ENCODE data around the gene FNDC11. TPM values are rescaled to one million over a fixed set of nuclear protein-coding genes. Genes with fewer than 3 reads are reported as not detected.

Gene FNDC11
- total RNA-seq, 2 experiments from 2014 or later = 1.7 to 1.8 TPM

- Histone ChIP-seq H3K36me3 (ENCODE audit: insufficient read depth, low read length) (peaks cover 11% of the 10 kb centered on the region), H3K4me3 (ENCODE audit: low read length) (no peak overlapping the region), H3K9me3 (ENCODE audit: control insufficient read depth in 1 of 2, insufficient read depth in 1 of 2, low read length in 2 of 2) (peaks cover 0 to 3% of the 10 kb centered on the region in 2 experiments), H3K27ac (ENCODE audit: low read depth in 1 of 2, low read length in 2 of 2) (no peak overlapping the region), H3K27me3 (ENCODE audit: control insufficient read depth in 1 of 2, insufficient read depth in 2 of 2, low read length in 2 of 2) (no peaks in the 10 kb centered on the region), H3K4me1 (ENCODE audit: insufficient read depth, low read length) (peaks cover 31% of the 10 kb centered on the region)
- ATAC-seq (ENCODE audit: poor library complexity) (no peak), DNase-seq (no peak)
- Mint-ChIP-seq H3K27ac (no peak overlapping the region), H3K36me3 (ENCODE audit: low read depth) (peaks cover 11% of the 10 kb centered on the region), H3K4me3 (no peak overlapping the region), H3K4me1 (ENCODE audit: low read depth) (peaks cover 18% of the 10 kb centered on the region), H3K9me3 (no peaks in the 10 kb centered on the region), H3K27me3 (no peaks in the 10 kb centered on the region)
- CTCF ChIA-PET = no interaction called here
- POLR2A ChIA-PET = interaction anchor here (1.5 to 2.6 kb wide), 3 partner anchors 12 to 71 kb away, joined by 4 to 16 read pairs (median 10); partner anchors contain the start of genes GMEB2 and PTK6
- intact Hi-C loops (cut with DNase I, micrococcal nuclease) = no loop called here
- no peak for TF ChIP-seq CTCF (IDR thresholded peaks at IDR 0.05)
Observed at GRCh38 chr20:63555661-63556381, 1.9 kb downstream of the FNDC11 start.

- H3K27me3 ChIP-seq (ENCODE audit: control insufficient read depth in 1 of 2, insufficient read depth in 2 of 2, low read length in 2 of 2) = no peaks in the 10 kb centered on the region
- H3K4me1 Mint-ChIP-seq (ENCODE audit: low read depth) = peaks cover 13% of the 10 kb centered on the region
- intact Hi-C loops (cut with DNase I, micrococcal nuclease) = no loop called here
- H3K4me3 Mint-ChIP-seq = no peak overlapping the region
- DNase-seq (no peak), ATAC-seq (ENCODE audit: poor library complexity) (no peak)
- ChIA-PET CTCF (no interaction called here), POLR2A (no interaction called here)
- H3K27ac ChIP-seq (ENCODE audit: low read depth in 1 of 2, low read length in 2 of 2) = no peak overlapping the region
- peaks cover 22% of the 10 kb centered on the region for H3K36me3 ChIP-seq (ENCODE audit: insufficient read depth, low read length)
- H3K9me3 Mint-ChIP-seq = no peaks in the 10 kb centered on the region
- H3K27me3 Mint-ChIP-seq = no peaks in the 10 kb centered on the region
- H3K36me3 Mint-ChIP-seq (ENCODE audit: low read depth) = peaks cover 11% of the 10 kb centered on the region
- TF ChIP-seq CTCF (IDR thresholded peaks at IDR 0.05) = no peak
- H3K27ac Mint-ChIP-seq = no peak overlapping the region
- H3K4me3 ChIP-seq (ENCODE audit: low read length) = no peak overlapping the region
- H3K9me3 ChIP-seq (ENCODE audit: control insufficient read depth in 1 of 2, insufficient read depth in 1 of 2, low read length in 2 of 2) = peaks cover 0 to 3% of the 10 kb centered on the region in 2 experiments
- H3K4me1 ChIP-seq (ENCODE audit: insufficient read depth, low read length) = peaks cover 29% of the 10 kb centered on the region
Observed at GRCh38 chr20:63556873-63557478, 3.0 kb downstream of the FNDC11 start.

- Histone ChIP-seq H3K4me1 (ENCODE audit: insufficient read depth, low read length) (peaks cover 24% of the 10 kb centered on the region), H3K36me3 (ENCODE audit: insufficient read depth, low read length) (peaks cover 27% of the 10 kb centered on the region), H3K9me3 (ENCODE audit: control insufficient read depth in 1 of 2, insufficient read depth in 1 of 2, low read length in 2 of 2) (peaks cover 0 to 3% of the 10 kb centered on the region in 2 experiments), H3K27me3 (ENCODE audit: control insufficient read depth in 1 of 2, insufficient read depth in 2 of 2, low read length in 2 of 2) (no peaks in the 10 kb centered on the region), H3K4me3 (ENCODE audit: low read length) (no peak overlapping the region), H3K27ac (ENCODE audit: low read depth in 1 of 2, low read length in 2 of 2) (no peak overlapping the region)
- Mint-ChIP-seq H3K4me1 (ENCODE audit: low read depth) (peaks cover 8% of the 10 kb centered on the region), H3K27ac (no peak overlapping the region), H3K4me3 (no peak overlapping the region), H3K27me3 (no peaks in the 10 kb centered on the region), H3K36me3 (ENCODE audit: low read depth) (peaks cover 11% of the 10 kb centered on the region), H3K9me3 (no peaks in the 10 kb centered on the region)
- ATAC-seq (ENCODE audit: poor library complexity) (no peak), DNase-seq (no peak)
- intact Hi-C loops (cut with DNase I, micrococcal nuclease) = no loop called here
- no peak for TF ChIP-seq CTCF (IDR thresholded peaks at IDR 0.05)
- POLR2A ChIA-PET = no interaction called here
- CTCF ChIA-PET = no interaction called here
Observed at GRCh38 chr20:63557481-63557891, 3.5 kb downstream of the FNDC11 start.
